ENCODE data around the gene AKAP7. TPM values are rescaled to one million over a fixed set of nuclear protein-coding genes. Genes with fewer than 3 reads are reported as not detected.

Gene AKAP7
- total and polyA plus RNA-seq, 2 donors (not counting 3 experiments of a cell fraction or from before 2014, with no cell fraction given) = 0.76 to 3.3 TPM

GRCh38 chr6:131314838-131315237 lies 179.6 kb downstream of the AKAP7 start:
- Histone ChIP-seq H2AFZ (ENCODE audit: low read depth, low read length) (no peak overlapping the region), H4K20me1 (replicated peaks; ENCODE audit: control insufficient read depth, extremely low read depth, insufficient read depth, low read length) (no peaks in the 10 kb centered on the region), H3K36me3 (ENCODE audit: control insufficient read depth in 2 of 2, extremely low read depth in 1 of 2, insufficient read depth in 2 of 2, low read length in 2 of 2) (no peaks in the 10 kb centered on the region), H3K4me2 (ENCODE audit: insufficient read depth, low read length) (no peak overlapping the region), H3K9ac (replicated peaks; ENCODE audit: extremely low read depth, insufficient read depth, low read length) (no peak overlapping the region), H3K27ac (ENCODE audit: insufficient read depth, low read depth, low read length) (no peak overlapping the region), H3K4me1 (ENCODE audit: control insufficient read depth, extremely low read depth, insufficient read depth, low read length) (no peaks in the 10 kb centered on the region), H3K27me3 (ENCODE audit: control insufficient read depth in 2 of 2, insufficient read depth in 2 of 2, low read length in 2 of 2) (no peaks in the 10 kb centered on the region), H3K4me3 (replicated peaks in 1 of 3; ENCODE audit: insufficient read depth in 1 of 3, low read depth in 1 of 3, low read length in 3 of 3) (no peak overlapping the region), H3K9me3 (replicated peaks; ENCODE audit: control insufficient read depth, insufficient read depth, low read length) (no peaks in the 10 kb centered on the region), H3K79me2 (ENCODE audit: control insufficient read depth, insufficient read depth, low read length) (no peaks in the 10 kb centered on the region), H3K9me1 (replicated peaks; ENCODE audit: control insufficient read depth, extremely low read depth, insufficient read depth, low read length) (no peaks in the 10 kb centered on the region)
- ChIA-PET POLR2A (no interaction called here), CTCF (no interaction called here)
- FAIRE-seq (no peak), DNase-seq (ENCODE audit: low read depth, low spot score) (no peak)
- no TSS peak for BruUV-seq (replicated peaks)
- TF ChIP-seq CTCF (IDR thresholded peaks at IDR 0.05; ENCODE audit: extremely low read depth in 1 of 2, insufficient read depth in 1 of 2, low read depth in 1 of 2, low read length in 2 of 2) (no peak), MYC (IDR thresholded peaks at IDR 0.05; ENCODE audit: low read depth, low read length) (no peak), GATA2 (IDR thresholded peaks at IDR 0.05; ENCODE audit: insufficient read depth, insufficient read length, low read depth, low read length) (no peak)
- dilution Hi-C loops (cut with MboI; ENCODE audit: extremely low pct_ligation_motif_present, low sequenced_read_pairs) (no loop called here), intact Hi-C loops (cut with micrococcal nuclease) (no loop called here)

GRCh38 chr6:131316654-131317053 lies 181.4 kb downstream of the AKAP7 start:
- Histone ChIP-seq H3K4me1 (ENCODE audit: control insufficient read depth, extremely low read depth, insufficient read depth, low read length) (no peaks in the 10 kb centered on the region), H4K20me1 (replicated peaks; ENCODE audit: control insufficient read depth, extremely low read depth, insufficient read depth, low read length) (no peaks in the 10 kb centered on the region), H3K79me2 (ENCODE audit: control insufficient read depth, insufficient read depth, low read length) (no peaks in the 10 kb centered on the region), H3K9me1 (replicated peaks; ENCODE audit: control insufficient read depth, extremely low read depth, insufficient read depth, low read length) (no peaks in the 10 kb centered on the region), H3K27me3 (ENCODE audit: control insufficient read depth in 2 of 2, insufficient read depth in 2 of 2, low read length in 2 of 2) (no peaks in the 10 kb centered on the region), H3K4me3 (replicated peaks in 1 of 3; ENCODE audit: insufficient read depth in 1 of 3, low read depth in 1 of 3, low read length in 3 of 3) (no peak overlapping the region), H3K9ac (replicated peaks; ENCODE audit: extremely low read depth, insufficient read depth, low read length) (no peak overlapping the region), H3K4me2 (ENCODE audit: insufficient read depth, low read length) (no peak overlapping the region), H3K9me3 (replicated peaks; ENCODE audit: control insufficient read depth, insufficient read depth, low read length) (no peaks in the 10 kb centered on the region), H2AFZ (ENCODE audit: low read depth, low read length) (no peak overlapping the region), H3K36me3 (ENCODE audit: control insufficient read depth in 2 of 2, extremely low read depth in 1 of 2, insufficient read depth in 2 of 2, low read length in 2 of 2) (no peaks in the 10 kb centered on the region), H3K27ac (ENCODE audit: insufficient read depth, low read depth, low read length) (no peak overlapping the region)
- intact Hi-C loops (cut with micrococcal nuclease) (no loop called here), dilution Hi-C loops (cut with MboI; ENCODE audit: extremely low pct_ligation_motif_present, low sequenced_read_pairs) (no loop called here)
- TF ChIP-seq POLR2AphosphoS5 (IDR thresholded peaks at IDR 0.05; ENCODE audit: insufficient read depth, low read depth, low read length) (no peak), GATA2 (IDR thresholded peaks at IDR 0.05; ENCODE audit: insufficient read depth, insufficient read length, low read depth, low read length) (no peak), FOS (IDR thresholded peaks at IDR 0.05; ENCODE audit: borderline replicate concordance, insufficient read depth, low read length) (no peak), JUN (IDR thresholded peaks at IDR 0.05; ENCODE audit: borderline replicate concordance, insufficient read depth, insufficient read length, low read depth) (no peak), MAX (IDR thresholded peaks at IDR 0.05; ENCODE audit: insufficient read depth, insufficient read length) (no peak), EZH2 (IDR thresholded peaks at IDR 0.05; ENCODE audit: borderline replicate concordance, low read depth, low read length, severe bottlenecking) (no peak), CTCF (IDR thresholded peaks at IDR 0.05; ENCODE audit: extremely low read depth in 1 of 2, insufficient read depth in 1 of 2, low read depth in 1 of 2, low read length in 2 of 2) (no peak), MYC (IDR thresholded peaks at IDR 0.05; ENCODE audit: low read depth, low read length) (no peak), POLR2A (IDR thresholded peaks at IDR 0.05; ENCODE audit: low read depth, low read length) (no peak)
- CTCF ChIA-PET = no interaction called here
- FAIRE-seq (no peak), DNase-seq (ENCODE audit: low read depth, low spot score) (no peak)
- POLR2A ChIA-PET = no interaction called here
- BruUV-seq (replicated peaks) = no TSS peak
